ENCODE results near the gene METTL21C. TPM values are rescaled to one million over a fixed set of nuclear protein-coding genes. Genes with fewer than 3 reads are reported as not detected.

Gene METTL21C
- total RNA-seq, 2 experiments from 2014 or later, result not detected

- ATAC-seq, result no peak
- DNase-seq, result no peak
- intact Hi-C loops (cut with micrococcal nuclease), result no loop called here
- Mint-ChIP-seq H3K27ac (no peak overlapping the region), H3K4me3 (no peak overlapping the region), H3K27me3 (peaks cover 7% of the 10 kb centered on the region), H3K9me3 (no peaks in the 10 kb centered on the region), H3K36me3 (ENCODE audit: low read depth) (no peaks in the 10 kb centered on the region), H3K4me1 (ENCODE audit: low read depth) (peaks cover 3% of the 10 kb centered on the region)
- ChIA-PET CTCF (interaction anchor here (0.6 to 1.7 kb wide), 10 partner anchors 17 to 147 kb away, joined by 3 to 10 read pairs (median 3); no protein-coding TSS in a partner anchor), POLR2A (no interaction called here)
- TF ChIP-seq CTCF (IDR thresholded peaks at IDR 0.05), result no peak
Measured at GRCh38 chr13:102724923-102725322, 30.1 kb upstream of the METTL21C start.

GRCh38 chr13:102721800-102722231 lies 27.0 kb upstream of the METTL21C start:
- ChIA-PET CTCF (no interaction called here), POLR2A (no interaction called here)
- no peak overlapping the region for H3K27ac Mint-ChIP-seq
- intact Hi-C loops (cut with micrococcal nuclease), result no loop called here
- no peaks in the 10 kb centered on the region for H3K36me3 Mint-ChIP-seq (ENCODE audit: low read depth)
- H3K4me3 Mint-ChIP-seq, result no peak overlapping the region
- TF ChIP-seq CTCF (IDR thresholded peaks at IDR 0.05), result no peak
- no peaks in the 10 kb centered on the region for H3K9me3 Mint-ChIP-seq
- DNase-seq (no peak), ATAC-seq (no peak)
- H3K27me3 Mint-ChIP-seq, result peaks cover 4% of the 10 kb centered on the region
- H3K4me1 Mint-ChIP-seq (ENCODE audit: low read depth), result peaks cover 3% of the 10 kb centered on the region

GRCh38 chr13:102718746-102719145 lies 23.9 kb upstream of the METTL21C start:
- ATAC-seq (no peak), DNase-seq (no peak)
- Mint-ChIP-seq H3K4me3 (no peak overlapping the region), H3K9me3 (no peaks in the 10 kb centered on the region), H3K27me3 (peaks cover 2% of the 10 kb centered on the region), H3K4me1 (ENCODE audit: low read depth) (peaks cover 3% of the 10 kb centered on the region), H3K27ac (no peak overlapping the region), H3K36me3 (ENCODE audit: low read depth) (no peaks in the 10 kb centered on the region)
- ChIA-PET CTCF (no interaction called here), POLR2A (interaction anchor here (0.8 to 1.1 kb wide), 2 partner anchors 55 to 125 kb away, joined by 3 read pairs; partner anchors contain the start of gene TEX30)
- intact Hi-C loops (cut with micrococcal nuclease), result no loop called here
- no peak for TF ChIP-seq CTCF (IDR thresholded peaks at IDR 0.05)

- intact Hi-C loops (cut with micrococcal nuclease), result no loop called here
- H3K4me3 Mint-ChIP-seq, result no peak overlapping the region
- ChIA-PET POLR2A (no interaction called here), CTCF (no interaction called here)
- H3K27me3 Mint-ChIP-seq, result peaks cover 2% of the 10 kb centered on the region
- no peaks in the 10 kb centered on the region for H3K36me3 Mint-ChIP-seq (ENCODE audit: low read depth)
- no peak overlapping the region for H3K27ac Mint-ChIP-seq
- no peaks in the 10 kb centered on the region for H3K9me3 Mint-ChIP-seq
- no peak for TF ChIP-seq CTCF (IDR thresholded peaks at IDR 0.05)
- DNase-seq (no peak), ATAC-seq (no peak)
- no peaks in the 10 kb centered on the region for H3K4me1 Mint-ChIP-seq (ENCODE audit: low read depth)
Measured at GRCh38 chr13:102715447-102715846, 20.6 kb upstream of the METTL21C start.

- H3K4me1 Mint-ChIP-seq (ENCODE audit: low read depth), result no peaks in the 10 kb centered on the region
- ChIA-PET POLR2A (no interaction called here), CTCF (no interaction called here)
- no peaks in the 10 kb centered on the region for H3K9me3 Mint-ChIP-seq
- DNase-seq, result no peak
- H3K27me3 Mint-ChIP-seq, result no peaks in the 10 kb centered on the region
- no peak for ATAC-seq
- intact Hi-C loops (cut with micrococcal nuclease), result no loop called here
- H3K4me3 Mint-ChIP-seq, result no peak overlapping the region
- H3K36me3 Mint-ChIP-seq (ENCODE audit: low read depth), result no peaks in the 10 kb centered on the region
- H3K27ac Mint-ChIP-seq, result no peak overlapping the region
- no peak for TF ChIP-seq CTCF (IDR thresholded peaks at IDR 0.05)
Measured at GRCh38 chr13:102710261-102710679, 15.4 kb upstream of the METTL21C start.

All from activated CD8-positive, alpha-beta T cell treated with anti-CD3 and anti-CD28 coated beads for 36 hours (primary cell).